ENCODE data around the gene NFKB2. TPM values are rescaled to one million over a fixed set of nuclear protein-coding genes. Genes with fewer than 3 reads are reported as not detected.

NFKB2 gene
- 13.6 and 14.3 TPM in 2 replicates for total RNA-seq

GRCh38 chr10:102395400-102396316 is at the start of gene NFKB2:
NFKB2 (plus strand) TSS chr10:102395705; CDS start chr10:102395960, 255 bp downstream.

GRCh38 chr10:102418622-102419268 is 23.2 kb downstream of the NFKB2 start, which contains the start of gene PSD:
PSD (minus strand) TSS chr10:102418785; CDS start chr10:102417038, 1,747 bp downstream.

GRCh38 chr10:102420714-102421506 is 25.4 kb downstream of the NFKB2 start, which contains the start of gene FBXL15:
FBXL15 (plus strand) TSS chr10:102420836; CDS start chr10:102421130, 294 bp downstream.

GRCh38 chr10:102432162-102432950 is 36.9 kb downstream of the NFKB2 start, which contains the start of gene CUEDC2:
CUEDC2 (minus strand) TSS chr10:102432574; CDS start chr10:102425188, 7,386 bp downstream.

GRCh38 chr10:102451105-102451969 is 55.8 kb downstream of the NFKB2 start, which contains the start of gene C10orf95:
C10orf95 (minus strand) TSS chr10:102451543; CDS start chr10:102451093, 450 bp downstream.

Other genes starting within 250 kb of the NFKB2 start
- gene NOLC1, start 243.3 kb upstream of the NFKB2 start, total RNA-seq = 13.2 and 26.0 TPM in 2 replicates
- not detected in 2 replicates for gene ELOVL3, start 169.4 kb upstream of the NFKB2 start, total RNA-seq
- gene PITX3, start 154.2 kb upstream of the NFKB2 start, total RNA-seq = not detected in 2 replicates
- gene GBF1, start 150.2 kb upstream of the NFKB2 start, total RNA-seq = 11.1 and 11.9 TPM in 2 replicates
- gene PSD, start 23.1 kb downstream of the NFKB2 start, total RNA-seq = 0.11 and 0.26 TPM in 2 replicates
- 5.6 and 5.7 TPM in 2 replicates for gene FBXL15, start 25.1 kb downstream of the NFKB2 start, total RNA-seq
- 30.8 and 34.1 TPM in 2 replicates for gene CUEDC2, start 36.9 kb downstream of the NFKB2 start, total RNA-seq
- gene C10orf95, start 55.8 kb downstream of the NFKB2 start, total RNA-seq = not detected in 2 replicates
- 142 and 144 TPM in 2 replicates for gene ACTR1A, start 107.0 kb downstream of the NFKB2 start, total RNA-seq
- 3.0 and 4.7 TPM in 2 replicates for gene SUFU, start 108.3 kb downstream of the NFKB2 start, total RNA-seq
- 56.6 and 58.6 TPM in 2 replicates for gene TRIM8, start 248.8 kb downstream of the NFKB2 start, total RNA-seq